Ureter (tissue), 1 donor: ENCODE results near the gene ORM1. TPM values are rescaled to one million over a fixed set of nuclear protein-coding genes. Genes with fewer than 3 reads are reported as not detected.
"Not testable (repeated sequence)": the region's sequence is repeated elsewhere in the genome, so short reads cannot be mapped to it uniquely, and the experiment has no call there.

Experiments
- DNase-seq: peaks from one replicate; pipeline ENCODE4 v3.0.0-alpha.2; 2020; ENCODE audit warnings: low spot score
- total RNA-seq: library from RNA; stranded (reverse); gene quantifications from one replicate; pipeline ENCODE4 v1.2.4, GENCODE V29; 2023
- donor health status: DM: yes; HTN: yes; CAD: no.

The ORM1 gene
- total RNA-seq, 1 donor from 2014 or later = 3.3 TPM

- peak; percentile 33 for DNase-seq
Observed at GRCh38 chr9:114304416-114305188, 18.3 kb upstream of the ORM1 start.

- no peak for DNase-seq
Observed at GRCh38 chr9:114307899-114308267, 15.0 kb upstream of the ORM1 start.

- peak; percentile 36 for DNase-seq
Observed at GRCh38 chr9:114308361-114308950, 14.4 kb upstream of the ORM1 start.

GRCh38 chr9:114309096-114309495, 13.8 kb upstream of the ORM1 start:
- DNase-seq = peak; percentile 32

GRCh38 chr9:114310471-114311450, 12.1 kb upstream of the ORM1 start:
- peak; percentile 27 for DNase-seq

GRCh38 chr9:114311571-114312512, 11.1 kb upstream of the ORM1 start:
- peak; percentile 20 for DNase-seq

GRCh38 chr9:114312513-114312875, 10.4 kb upstream of the ORM1 start:
- peak; percentile 30 for DNase-seq

- DNase-seq = peak; percentile 29
Observed at GRCh38 chr9:114313186-114313585, 9.7 kb upstream of the ORM1 start.

GRCh38 chr9:114314256-114314867, 8.5 kb upstream of the ORM1 start:
- peak; percentile 17 for DNase-seq

- DNase-seq = peak; percentile 34
Observed at GRCh38 chr9:114314881-114315722, 7.8 kb upstream of the ORM1 start.

GRCh38 chr9:114315723-114316363, 7.1 kb upstream of the ORM1 start:
- peak; percentile 26 for DNase-seq

GRCh38 chr9:114316605-114317230, 6.2 kb upstream of the ORM1 start:
- DNase-seq = peak; percentile 26

GRCh38 chr9:114317665-114318357, 5.1 kb upstream of the ORM1 start:
- DNase-seq = peak; percentile 1

- DNase-seq = no peak
Observed at GRCh38 chr9:114318416-114318815, 4.5 kb upstream of the ORM1 start.

- no peak for DNase-seq
Observed at GRCh38 chr9:114319147-114319546, 3.8 kb upstream of the ORM1 start.

- not testable (repeated sequence) for DNase-seq
Observed at GRCh38 chr9:114320710-114321109, 2.2 kb upstream of the ORM1 start.

GRCh38 chr9:114321759-114322158, 1.1 kb upstream of the ORM1 start:
- no peak for DNase-seq

- not testable (repeated sequence) for DNase-seq
Observed at GRCh38 chr9:114322160-114322818, 609 bp upstream of the ORM1 start.
